DMS79 (cell line): ENCODE data around the gene FERMT3.

Experiments
- DNase-seq: peaks from one replicate; lab custom pipeline; 2025; lab: John Stamatoyannopoulos, UW

The FERMT3 gene

DNA sequence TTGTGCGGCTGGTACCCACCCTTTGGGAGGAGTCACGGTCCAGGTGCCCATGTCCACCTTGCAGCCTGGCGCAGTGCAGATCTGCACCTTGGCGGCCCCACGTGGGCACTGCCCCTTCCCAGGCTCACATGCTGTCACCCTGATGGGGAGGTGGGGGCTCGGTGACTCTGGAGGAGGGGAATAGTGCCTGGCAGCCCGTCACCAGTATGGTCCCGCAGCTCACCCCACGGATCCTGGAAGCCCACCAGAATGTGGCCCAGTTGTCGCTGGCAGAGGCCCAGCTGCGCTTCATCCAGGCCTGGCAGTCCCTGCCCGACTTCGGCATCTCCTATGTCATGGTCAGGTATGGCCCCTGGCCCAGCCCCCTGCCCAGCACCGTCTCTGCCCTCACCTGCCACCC, 14.3 kb downstream of the FERMT3 start:
- DNase-seq, result no peak

DNA sequence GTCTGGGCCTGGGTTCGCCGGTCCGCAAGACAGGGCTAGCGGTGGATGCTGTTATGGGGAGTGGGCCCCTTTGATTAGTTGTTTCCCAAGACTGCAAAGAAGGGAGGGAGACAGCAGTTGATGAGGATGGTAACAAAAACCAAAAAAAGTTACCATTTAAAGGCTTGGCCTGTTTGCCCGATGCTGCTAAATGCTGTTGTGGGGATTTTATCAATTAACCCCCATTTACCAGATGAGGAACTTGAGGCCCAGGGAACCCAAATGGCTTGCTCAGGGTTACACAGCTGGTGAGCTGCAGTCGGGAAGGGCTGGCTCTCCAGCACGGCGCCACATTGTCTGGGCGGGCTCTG, 16.1 kb downstream of the FERMT3 start:
- no peak for DNase-seq

DNA sequence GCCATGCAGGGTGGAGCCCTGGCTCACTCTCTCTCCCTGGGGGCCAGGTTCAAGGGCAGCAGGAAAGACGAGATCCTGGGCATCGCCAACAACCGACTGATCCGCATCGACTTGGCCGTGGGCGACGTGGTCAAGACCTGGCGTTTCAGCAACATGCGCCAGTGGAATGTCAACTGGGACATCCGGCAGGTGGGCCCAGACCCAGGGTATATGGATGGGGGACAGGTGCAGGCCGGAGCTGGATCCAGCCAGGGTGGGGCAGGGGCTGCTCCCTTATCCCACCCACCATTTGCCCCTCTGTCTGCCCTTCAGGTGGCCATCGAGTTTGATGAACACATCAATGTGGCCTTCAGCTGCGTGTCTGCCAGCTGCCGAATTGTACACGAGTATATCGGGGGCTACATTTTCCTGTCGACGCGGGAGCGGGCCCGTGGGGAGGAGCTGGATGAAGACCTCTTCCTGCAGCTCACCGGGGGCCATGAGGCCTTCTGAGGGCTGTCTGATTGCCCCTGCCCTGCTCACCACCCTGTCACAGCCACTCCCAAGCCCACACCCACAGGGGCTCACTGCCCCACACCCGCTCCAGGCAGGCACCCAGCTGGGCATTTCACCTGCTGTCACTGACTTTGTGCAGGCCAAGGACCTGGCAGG, 16.6 kb downstream of the FERMT3 start:
- no peak for DNase-seq

DNA sequence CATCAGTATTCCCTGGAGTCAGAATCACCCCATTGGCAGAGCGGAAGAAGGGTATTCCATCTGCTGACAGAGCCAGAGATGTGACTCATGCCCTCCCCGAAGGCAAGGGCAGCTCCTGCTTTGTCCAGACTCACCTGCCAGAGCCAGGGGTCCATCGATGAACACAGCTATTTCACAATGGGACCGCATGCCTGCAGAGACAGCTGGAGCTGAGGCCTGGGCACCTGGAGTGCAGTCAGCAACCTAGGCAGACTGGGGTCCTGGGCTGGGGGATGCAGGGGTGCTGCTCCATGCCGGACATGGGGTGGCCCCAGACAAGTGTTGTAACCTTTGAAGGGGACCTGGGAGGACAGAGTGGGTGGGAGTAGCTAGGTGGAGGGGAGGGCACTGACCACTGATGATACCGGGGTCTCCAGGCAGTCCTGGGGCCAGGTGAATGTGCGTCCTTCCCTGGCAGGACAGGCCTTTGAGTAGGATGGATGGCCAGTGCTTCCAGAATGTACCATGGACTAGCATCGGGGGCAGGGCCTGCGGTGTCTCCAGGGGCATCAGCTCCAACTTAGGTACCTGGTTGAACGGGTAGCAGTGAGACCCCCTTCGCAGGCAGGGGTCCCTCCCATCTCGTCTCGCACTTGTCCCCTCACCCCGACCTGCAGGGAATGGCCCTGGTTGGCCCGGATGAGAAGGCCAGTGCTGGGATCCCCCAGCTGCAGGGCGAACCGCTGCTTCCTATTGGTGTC, 17.8 kb downstream of the FERMT3 start:
- no peak for DNase-seq

DNA sequence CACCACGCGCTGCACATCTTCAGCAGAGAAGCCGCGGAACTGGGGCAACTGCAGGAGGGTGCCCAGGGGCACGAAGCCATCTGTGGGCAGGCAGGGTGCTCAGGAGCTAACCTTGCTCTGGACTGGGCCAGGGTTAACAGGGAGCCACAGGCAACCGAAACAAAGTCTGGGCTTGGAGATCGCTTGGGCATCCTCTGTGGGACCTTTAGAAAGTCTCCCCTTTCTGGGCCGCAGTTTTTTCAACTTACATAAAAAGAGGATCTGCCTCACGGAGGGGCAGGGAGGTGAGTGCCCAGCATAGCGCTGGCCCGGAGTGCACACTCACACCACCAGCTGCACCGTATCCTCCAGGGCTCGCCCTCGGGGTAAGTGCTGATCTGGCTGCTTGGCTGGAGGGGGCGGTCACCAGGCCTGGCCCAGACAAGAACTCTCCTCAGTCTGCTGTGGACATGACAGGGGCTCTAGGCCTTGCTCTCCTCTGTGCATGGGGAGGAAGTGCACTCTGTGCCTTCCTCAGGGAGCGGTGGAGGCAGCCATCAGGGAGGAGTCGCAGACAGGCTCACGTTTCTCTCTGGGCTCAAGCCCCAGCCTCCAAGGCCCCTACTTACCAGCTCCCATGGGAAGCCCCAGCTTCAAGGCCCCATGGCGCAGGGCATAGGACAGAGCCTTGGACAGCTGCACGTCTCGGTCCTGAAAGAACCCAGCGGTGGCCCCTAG, 18.5 kb downstream of the FERMT3 start:
- no peak for DNase-seq

DNA sequence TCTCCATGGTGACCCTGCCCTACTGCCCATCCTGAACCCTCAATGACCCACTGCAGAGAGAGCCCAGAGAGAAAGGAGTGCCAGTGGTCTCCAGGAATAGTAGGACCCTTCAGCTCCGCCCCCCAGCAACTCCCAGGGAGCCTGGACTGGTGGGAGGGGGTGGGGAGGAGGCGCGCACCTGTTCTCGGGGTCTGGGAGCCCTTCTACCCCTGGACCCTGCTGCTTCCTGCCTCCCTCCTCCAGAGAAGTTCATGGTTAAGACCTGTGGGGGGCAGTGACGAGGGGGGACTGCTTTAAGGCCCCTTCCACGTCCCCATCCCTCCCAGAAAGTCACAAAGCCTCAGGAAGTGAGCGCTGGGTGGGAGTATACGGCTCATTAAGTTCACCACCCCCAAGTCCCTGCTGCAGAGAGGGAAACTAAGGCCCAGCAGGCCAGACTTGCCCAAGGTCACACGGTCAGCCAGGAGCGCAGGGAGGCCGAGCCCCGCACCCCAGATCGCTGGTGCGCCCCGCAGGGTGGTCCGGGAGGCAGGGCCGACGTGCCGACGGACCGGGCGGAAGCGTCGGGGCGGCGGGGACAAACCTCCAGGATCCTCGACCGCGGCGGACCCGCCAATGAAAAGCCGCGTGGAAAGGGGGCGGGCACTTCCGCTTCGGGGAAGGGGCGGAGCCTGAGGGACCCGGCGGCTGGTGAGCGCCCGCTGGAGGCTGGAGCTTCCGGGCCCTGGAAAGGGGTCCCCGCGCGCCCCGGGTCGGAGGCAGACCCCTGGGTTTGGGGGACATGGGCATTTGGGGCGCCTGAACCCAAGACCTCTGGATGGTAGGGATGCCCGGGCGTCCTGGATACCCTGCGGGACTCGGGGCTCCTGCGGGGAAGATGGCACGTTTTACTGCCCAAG, 19.3 kb downstream of the FERMT3 start, which contains the start of the genes NUDT22 and TRPT1:
Gene NUDT22 (plus strand): TSS at position 667 of the 899 bp plus-strand sequence. CDS start 379 bp downstream, outside the sequence.
Gene TRPT1 (minus strand): TSS at position 579 of the 899 bp plus-strand sequence. CDS start 326 bp downstream, at position 253.
- peak; percentile 64 for DNase-seq

DNA sequence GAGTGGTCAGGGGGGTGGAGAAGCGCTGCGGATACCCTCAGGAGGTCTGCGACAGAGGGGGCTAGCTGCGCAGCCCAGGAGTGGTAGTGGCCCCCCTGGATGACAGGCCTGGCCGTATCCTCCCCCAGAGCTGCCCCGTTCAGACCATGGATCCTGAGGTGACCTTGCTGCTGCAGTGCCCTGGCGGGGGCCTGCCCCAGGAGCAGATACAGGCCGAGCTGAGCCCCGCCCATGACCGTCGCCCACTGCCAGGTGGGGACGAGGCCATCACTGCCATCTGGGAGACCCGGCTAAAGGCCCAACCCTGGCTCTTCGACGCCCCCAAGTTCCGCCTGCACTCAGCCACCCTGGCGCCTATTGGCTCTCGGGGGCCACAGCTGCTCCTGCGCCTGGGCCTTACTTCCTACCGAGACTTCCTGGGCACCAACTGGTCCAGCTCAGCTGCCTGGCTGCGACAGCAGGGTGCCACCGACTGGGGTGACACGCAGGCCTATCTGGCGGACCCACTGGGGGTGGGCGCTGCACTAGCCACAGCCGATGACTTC, 20.1 kb downstream of the FERMT3 start:
- DNase-seq, result peak; percentile 72

DNA sequence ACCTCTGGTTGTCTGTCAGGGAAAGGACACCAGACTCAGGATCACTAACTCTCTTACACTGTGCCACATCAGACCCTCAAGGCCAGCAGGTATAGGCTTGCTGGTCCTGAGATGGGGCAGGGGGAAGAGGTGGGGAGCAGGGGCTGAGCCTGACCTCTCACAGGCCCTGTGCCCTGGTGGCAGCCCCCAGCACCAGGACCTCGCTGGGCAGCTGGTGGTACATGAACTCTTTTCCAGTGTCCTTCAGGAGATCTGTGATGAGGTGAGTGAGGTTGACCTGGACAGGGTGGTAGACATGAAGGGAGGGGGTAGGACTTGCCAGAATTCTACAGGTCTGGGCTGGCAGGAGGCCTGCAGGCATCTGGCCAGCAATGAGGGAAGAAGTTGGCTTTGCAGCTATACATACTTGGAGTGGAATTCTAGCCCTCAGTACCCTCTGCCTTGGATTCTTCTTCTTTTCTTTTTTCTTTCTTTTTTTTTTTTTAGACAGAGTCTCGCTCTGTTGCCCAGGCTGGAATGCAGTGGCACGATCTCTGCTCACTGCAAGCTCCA, 21.0 kb downstream of the FERMT3 start:
- no peak for DNase-seq

DNA sequence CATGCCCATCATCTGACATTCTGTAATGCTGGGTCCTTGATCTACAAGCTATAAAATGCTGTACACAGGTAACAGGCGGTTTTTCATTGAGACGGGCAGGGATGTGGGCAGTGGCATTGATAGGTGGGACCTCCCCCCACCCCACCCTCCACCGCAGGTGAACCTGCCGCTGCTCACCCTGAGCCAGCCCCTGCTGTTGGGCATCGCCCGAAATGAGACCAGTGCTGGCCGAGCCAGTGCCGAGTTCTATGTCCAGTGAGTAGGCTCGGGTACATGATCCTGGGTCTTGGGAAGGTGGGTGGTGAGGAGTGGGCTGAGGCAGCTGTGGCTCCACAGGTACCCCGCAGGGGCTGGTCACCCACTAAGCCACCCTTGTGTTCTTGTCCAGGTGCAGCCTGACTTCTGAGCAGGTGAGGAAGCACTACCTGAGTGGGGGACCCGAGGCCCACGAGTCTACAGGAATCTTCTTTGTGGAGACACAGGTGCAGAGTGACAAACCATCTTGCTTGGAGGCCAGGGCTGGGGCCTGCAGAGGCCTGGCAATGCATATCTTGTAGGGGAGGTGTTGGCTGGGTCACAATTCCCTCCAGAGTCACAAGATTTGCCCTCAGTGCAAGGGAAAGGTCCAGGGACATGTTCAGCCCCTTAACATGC, 22.7 kb downstream of the FERMT3 start:
- DNase-seq, result no peak

DNA sequence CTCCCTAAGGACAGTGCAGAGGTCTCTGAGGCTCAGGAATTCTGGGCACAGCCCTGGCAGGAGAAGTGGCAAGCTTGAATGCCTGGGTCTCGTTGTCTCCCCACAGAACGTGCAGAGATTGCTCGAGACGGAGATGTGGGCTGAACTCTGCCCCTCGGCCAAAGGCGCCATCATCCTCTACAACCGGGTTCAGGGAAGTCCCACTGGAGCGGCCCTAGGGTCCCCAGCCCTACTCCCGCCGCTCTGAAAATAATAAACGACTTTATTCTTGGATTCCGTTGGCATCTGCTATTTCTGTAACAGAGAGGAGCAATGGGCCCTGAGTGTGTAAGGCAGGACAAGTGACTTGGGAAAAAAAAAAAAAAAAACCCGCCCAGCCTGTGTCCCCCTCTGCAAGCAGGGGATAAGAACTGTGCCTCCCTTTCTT, 23.2 kb downstream of the FERMT3 start:
- no peak for DNase-seq

DNA sequence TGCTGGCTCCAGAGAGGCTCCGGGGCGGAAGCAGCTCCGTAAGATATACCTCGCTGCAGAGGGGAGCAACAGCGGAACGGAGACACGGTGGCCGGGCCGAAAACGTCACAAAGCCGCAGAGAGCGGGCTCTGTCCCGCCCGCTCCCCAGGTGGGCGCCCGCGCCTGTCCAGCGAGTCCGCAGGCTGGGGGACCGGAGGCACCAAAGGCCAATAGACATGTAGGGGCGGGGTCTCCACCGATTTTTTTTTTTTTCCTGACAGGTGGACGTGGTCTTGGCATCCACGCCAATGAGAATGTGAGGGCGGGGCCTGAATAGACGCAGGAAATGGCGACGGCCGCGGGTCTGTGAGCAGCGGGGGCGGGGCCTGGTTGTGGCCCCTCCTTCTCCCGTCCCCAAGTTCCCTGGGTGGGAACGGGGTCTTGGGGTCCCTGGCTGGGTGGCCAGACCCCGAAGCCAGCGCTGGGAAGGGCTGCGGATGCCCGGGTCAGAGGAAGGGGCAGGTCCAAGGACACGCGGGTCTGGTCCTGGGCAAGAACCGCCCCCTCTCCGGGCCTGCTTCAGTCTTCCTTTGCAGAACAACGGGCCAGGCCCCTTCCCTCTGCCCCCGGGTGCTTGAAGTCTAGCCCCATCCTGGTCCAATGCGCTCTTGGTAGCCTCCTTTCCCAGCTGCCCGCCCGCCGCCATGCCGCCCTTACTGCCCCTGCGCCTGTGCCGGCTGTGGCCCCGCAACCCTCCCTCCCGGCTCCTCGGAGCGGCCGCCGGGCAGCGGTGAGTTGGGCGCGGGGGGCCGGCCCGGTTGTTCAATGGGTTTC, 23.9 kb downstream of the FERMT3 start, which contains the start of gene DNAJC4:
Gene DNAJC4 (plus strand): TSS at position 378 of the 814 bp plus-strand sequence. CDS start 307 bp downstream, at position 685.
- peak; percentile 94 for DNase-seq

DNA sequence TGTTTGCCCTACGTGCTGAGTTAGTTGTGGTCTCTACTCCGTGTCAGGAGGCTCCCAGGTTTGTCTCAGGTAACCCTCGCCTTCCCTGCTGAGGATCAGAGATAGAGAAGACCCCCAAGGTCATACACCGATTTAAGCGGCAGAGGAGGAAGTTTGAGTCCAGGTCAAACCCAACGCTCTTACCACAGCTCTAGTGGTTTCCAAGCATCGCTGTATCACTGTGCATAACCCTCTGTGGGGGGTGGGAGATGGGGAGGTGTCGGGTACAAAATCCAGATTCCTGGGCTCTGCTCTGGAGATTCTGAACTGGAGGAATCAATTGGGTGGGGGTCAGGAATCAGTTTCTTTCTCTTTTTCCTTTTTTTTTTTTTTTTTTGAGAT, 24.5 kb downstream of the FERMT3 start:
- no peak for DNase-seq

DNA sequence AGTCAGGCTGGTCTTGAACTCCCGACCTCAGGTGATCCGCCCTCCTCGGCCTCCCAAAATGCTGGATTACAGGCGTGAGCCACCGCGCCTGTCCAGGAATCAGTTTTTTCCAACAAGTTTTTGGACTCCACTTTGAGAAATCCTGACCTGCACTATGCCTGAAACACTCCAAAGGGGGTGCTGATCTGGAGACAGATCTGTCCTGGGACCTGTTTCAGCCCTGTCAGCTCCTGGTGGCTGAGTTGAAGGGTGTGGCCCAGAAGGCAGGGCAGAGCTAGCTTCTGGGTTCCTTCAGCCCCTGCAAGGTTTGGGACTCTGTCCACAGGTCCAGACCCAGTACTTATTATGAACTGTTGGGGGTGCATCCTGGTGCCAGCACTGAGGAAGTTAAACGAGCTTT, 25.0 kb downstream of the FERMT3 start:
- no peak for DNase-seq

DNA sequence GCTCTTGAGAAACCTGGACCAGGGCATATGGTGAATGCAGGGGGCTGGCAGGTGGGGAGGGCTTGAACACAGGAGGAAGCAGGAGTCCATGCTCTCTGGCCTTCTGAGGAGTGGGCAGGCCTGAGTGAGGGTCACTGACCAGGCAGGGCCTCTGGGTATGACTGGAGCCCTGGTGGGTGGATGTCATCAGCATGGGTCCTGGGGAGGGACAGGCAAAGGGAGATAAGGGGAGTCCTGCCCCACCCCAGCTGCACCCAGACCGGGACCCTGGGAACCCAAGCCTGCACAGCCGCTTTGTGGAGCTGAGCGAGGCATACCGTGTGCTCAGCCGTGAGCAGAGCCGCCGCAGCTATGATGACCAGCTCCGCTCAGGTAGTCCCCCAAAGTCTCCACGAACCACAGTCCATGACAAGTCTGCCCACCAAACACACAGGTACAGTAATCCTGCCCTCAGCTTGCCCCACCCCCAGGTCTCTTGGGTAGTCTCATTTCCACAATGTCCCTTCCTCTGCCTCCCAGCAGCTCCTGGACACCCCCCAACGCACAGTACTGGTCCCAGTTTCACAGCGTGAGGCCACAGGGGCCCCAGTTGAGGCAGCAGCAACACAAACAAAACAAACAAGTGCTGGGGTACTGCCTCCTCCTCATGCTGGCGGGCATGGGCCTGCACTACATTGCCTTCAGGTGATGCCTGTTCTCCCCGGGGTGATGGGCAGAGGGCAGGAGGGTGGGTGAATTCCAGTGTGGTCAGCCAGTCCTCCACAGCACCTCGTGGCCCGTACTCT, 25.9 kb downstream of the FERMT3 start:
- no peak for DNase-seq

DNA sequence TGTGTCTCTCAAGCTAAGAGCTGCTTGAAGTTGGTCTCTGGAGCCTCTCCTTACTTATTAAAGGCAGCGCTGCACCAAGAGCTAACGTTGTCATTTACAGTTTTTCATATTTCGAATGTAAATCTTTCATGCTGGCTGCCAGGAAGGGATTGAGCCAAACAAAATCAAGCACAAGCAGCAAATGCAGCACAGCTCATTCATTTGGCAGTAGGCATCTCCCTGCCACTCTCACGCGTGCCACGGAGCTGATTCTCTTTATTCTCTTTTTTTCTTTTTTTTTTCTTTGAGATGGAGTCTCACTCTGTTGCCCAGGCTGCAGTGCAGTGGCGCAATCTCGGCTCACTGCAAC, 26.4 kb downstream of the FERMT3 start:
- no peak for DNase-seq

DNA sequence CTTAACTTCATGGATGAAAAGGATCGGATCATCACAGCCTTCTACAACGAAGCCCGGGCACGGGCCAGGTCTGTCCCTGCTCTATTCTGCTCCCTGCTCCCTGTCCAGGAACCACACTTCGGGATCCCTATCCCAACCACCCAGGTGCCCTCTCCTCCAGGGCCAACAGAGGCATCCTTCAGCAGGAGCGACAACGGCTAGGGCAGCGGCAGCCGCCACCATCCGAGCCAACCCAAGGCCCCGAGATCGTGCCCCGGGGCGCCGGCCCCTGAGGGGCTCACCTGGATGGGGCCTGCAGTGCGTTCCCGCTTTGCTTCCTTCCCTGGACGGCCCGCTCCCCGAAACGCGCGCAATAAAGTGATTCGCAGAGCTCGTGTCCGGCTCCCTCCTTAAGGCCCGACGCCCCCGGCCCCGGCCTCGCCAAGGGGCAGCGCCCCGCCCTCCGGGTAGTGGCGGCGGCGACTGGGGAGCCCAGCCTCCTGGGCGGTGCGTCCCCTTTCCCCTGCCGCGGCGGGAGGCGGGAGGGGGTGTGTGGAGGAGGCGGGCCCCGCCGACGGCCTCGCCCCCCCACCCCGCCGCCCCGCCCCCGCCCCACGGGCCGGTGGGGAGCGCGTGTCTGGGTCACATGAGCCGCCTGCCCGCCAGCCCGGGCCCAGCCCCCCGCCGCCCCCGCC, 27.5 kb downstream of the FERMT3 start, which contains the start of gene VEGFB:
Gene VEGFB (plus strand): TSS at position 672 of the 674 bp plus-strand sequence. CDS start 250 bp downstream, outside the sequence.
- DNase-seq, result no peak

DNA sequence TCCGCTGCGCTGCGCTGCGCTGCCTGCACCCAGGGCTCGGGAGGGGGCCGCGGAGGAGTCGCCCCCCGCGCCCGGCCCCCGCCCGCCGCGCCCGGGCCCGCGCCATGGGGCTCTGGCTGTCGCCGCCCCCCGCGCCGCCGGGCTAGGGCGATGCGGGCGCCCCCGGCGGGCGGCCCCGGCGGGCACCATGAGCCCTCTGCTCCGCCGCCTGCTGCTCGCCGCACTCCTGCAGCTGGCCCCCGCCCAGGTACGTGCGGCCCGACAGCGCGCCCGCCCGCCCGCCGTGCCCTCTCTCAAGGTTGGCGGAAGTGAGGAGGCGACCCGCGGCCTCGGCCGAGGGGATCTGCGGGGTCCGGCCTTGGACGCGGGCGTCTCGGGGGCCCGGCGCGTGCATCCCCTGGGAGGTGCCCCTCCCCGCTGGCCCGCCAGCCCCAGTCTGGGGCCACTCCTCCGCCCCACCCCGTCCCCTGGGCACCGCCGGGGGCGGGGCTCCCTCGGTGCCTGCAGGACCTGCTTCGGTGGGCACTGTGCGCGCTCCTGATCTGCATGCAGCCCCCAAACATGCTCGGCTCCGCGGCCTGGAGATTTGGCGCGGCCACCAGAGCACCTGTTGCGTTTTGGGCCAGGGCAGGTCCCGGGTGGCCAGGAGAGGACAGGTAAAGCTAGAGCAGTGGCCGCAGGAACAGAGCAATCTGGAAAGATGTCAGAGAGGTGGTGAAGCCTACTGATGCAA, 28.3 kb downstream of the FERMT3 start:
- no peak for DNase-seq
